Uterus (tissue), 2 donors: ENCODE measurements around the gene TK1.

ENCODE experiments used
- CTCF ChIP-seq, 4 experiments: fragments of 200-600 bp in 2 of 4; fragments of 450-650 bp in 2 of 4; sonication (generic) in 2 of 4; IDR thresholded peaks; one replicate each; pipeline ENCODE4 v1.5.1; 2016 to 2019; ENCODE audit warnings: antibody characterized with exemption in 4 of 4, mild to moderate bottlenecking in 2 of 4, moderate library complexity in 1 of 4
- POLR2A ChIP-seq, 2 donors: fragments of 450-650 bp; IDR thresholded peaks; one replicate each; pipeline ENCODE4 v1.6.1; 2016; ENCODE audit warnings: antibody characterized with exemption in 2 of 2, mild to moderate bottlenecking in 1 of 2, moderate library complexity in 1 of 2

DNA sequence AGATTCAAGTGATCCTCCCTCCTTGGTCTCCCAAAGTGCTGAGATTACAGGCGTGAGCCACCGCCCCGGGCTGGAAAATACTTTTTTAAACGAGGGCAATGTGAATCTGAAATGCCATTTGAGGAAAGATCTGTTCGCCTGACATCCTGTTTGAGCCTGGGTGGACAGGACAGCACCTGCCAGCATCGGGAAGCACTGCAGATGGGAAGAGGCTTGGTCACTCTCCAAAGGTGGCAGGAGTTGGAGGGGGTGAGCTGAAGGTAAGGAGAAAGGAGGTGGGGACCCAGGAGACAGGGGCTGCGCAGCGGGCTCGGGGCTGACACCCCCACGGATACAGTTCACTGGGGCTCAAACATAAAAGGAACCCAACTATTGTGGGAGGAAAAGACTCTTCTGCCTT, 23.3 kb upstream of the TK1 start:
- TF ChIP-seq POLR2A (IDR thresholded peaks at IDR 0.05), result no peak
- TF ChIP-seq CTCF (IDR thresholded peaks at IDR 0.05), result no peak
